WI38 (cell line): ENCODE data around the gene CERS1.
A peak's percentile ranks its signal among the peaks of the same experiment; 100 is the strongest.

Experiments used
- H3K4me3 ChIP-seq: 2 replicates; pipeline ENCODE4 v1.5.1; 2011; ENCODE audit warnings: low read depth, mild to moderate bottlenecking, control low read depth, low read length
- CTCF ChIP-seq: IDR thresholded peaks from 2 replicates; pipeline ENCODE4 v1.5.1; 2012; ENCODE audit warnings: low read depth, mild to moderate bottlenecking, control low read depth, low read length

CERS1 gene

GRCh38 chr19:18896421-18896841 is 473 bp upstream of the CERS1 start:
- no peak for TF ChIP-seq CTCF

GRCh38 chr19:18895038-18895823 is 727 bp downstream of the CERS1 start:
- peak overlapping the region; percentile 50 for H3K4me3 ChIP-seq
- TF ChIP-seq CTCF, result peak; percentile 8; the same call in 1 of the 2 replicates

More at GRCh38 chr19:18896421-18896841, 473 bp upstream of the CERS1 start:
- no peak overlapping the region for H3K4me3 ChIP-seq

- TF ChIP-seq CTCF, result no peak
- peak overlapping the region; percentile 50 for H3K4me3 ChIP-seq
Measured at GRCh38 chr19:18894254-18895037, 1.5 kb downstream of the CERS1 start.

GRCh38 chr19:18893587-18894253 is 2.2 kb downstream of the CERS1 start:
- TF ChIP-seq CTCF, result no peak
- H3K4me3 ChIP-seq, result no peak overlapping the region

GRCh38 chr19:18889949-18890745 is 5.8 kb downstream of the CERS1 start:
- no peak overlapping the region for H3K4me3 ChIP-seq
- no peak for TF ChIP-seq CTCF

GRCh38 chr19:18886972-18887371 is 9.0 kb downstream of the CERS1 start:
- TF ChIP-seq CTCF, result no peak
- no peak overlapping the region for H3K4me3 ChIP-seq
